HEK293 (cell line): Measurements from ENCODE around the gene SIRT1.
A peak's percentile ranks its signal among the peaks of the same experiment; 100 is the strongest.

Experiments used
- AEBP2 ChIP-seq: fragments of 450-650 bp; formaldehyde crosslinking; IDR thresholded peaks from 2 replicates; pipeline ENCODE4 v1.5.1; 2016; ENCODE audit warnings: missing biosample characterization, missing genetic modification characterization, borderline replicate concordance
- ZBTB10 ChIP-seq: fragments of 450-650 bp; formaldehyde crosslinking; IDR thresholded peaks from 2 replicates; pipeline ENCODE4 v1.5.1; 2016; ENCODE audit warnings: missing biosample characterization, missing genetic modification characterization
- ZFHX2 ChIP-seq: fragments of 450-650 bp; formaldehyde crosslinking; conservative IDR thresholded peaks from 2 replicates; pipeline ENCODE4 v1.5.1; 2016; ENCODE audit warnings: missing biosample characterization, missing genetic modification characterization
- ZFP3 ChIP-seq: fragments of 450-650 bp; formaldehyde crosslinking; IDR thresholded peaks from 2 replicates; pipeline ENCODE4 v1.5.1; 2016; ENCODE audit warnings: low read depth, missing biosample characterization, missing genetic modification characterization
- ZNF175 ChIP-seq: fragments of 450-650 bp; formaldehyde crosslinking; IDR thresholded peaks from 2 replicates; pipeline ENCODE4 v1.5.1; 2016; ENCODE audit warnings: missing biosample characterization, missing genetic modification characterization
- ZNF2 ChIP-seq: fragments of 450-650 bp; formaldehyde crosslinking; IDR thresholded peaks from 2 replicates; pipeline ENCODE4 v1.5.1; 2016; ENCODE audit warnings: missing biosample characterization, missing genetic modification characterization
- ZNF280C ChIP-seq: fragments of 450-650 bp; formaldehyde crosslinking; IDR thresholded peaks from 2 replicates; pipeline ENCODE4 v1.5.1; 2016; ENCODE audit warnings: missing biosample characterization, missing genetic modification characterization
- ZNF280D ChIP-seq: fragments of 450-650 bp; formaldehyde crosslinking; IDR thresholded peaks from 2 replicates; pipeline ENCODE4 v1.5.1; 2016; ENCODE audit warnings: missing biosample characterization, missing genetic modification characterization
- ZNF433 ChIP-seq: fragments of 450-650 bp; formaldehyde crosslinking; IDR thresholded peaks from 2 replicates; pipeline ENCODE4 v1.5.1; 2016; ENCODE audit warnings: missing biosample characterization, missing genetic modification characterization, low read depth
- ZNF48 ChIP-seq: fragments of 450-650 bp; formaldehyde crosslinking; IDR thresholded peaks from 2 replicates; pipeline ENCODE4 v1.5.1; 2016; ENCODE audit warnings: missing biosample characterization, missing genetic modification characterization
- ZNF558 ChIP-seq: fragments of 450-650 bp; formaldehyde crosslinking; IDR thresholded peaks from 2 replicates; pipeline ENCODE4 v1.5.1; 2016; ENCODE audit warnings: missing biosample characterization, missing genetic modification characterization
- ZNF610 ChIP-seq: fragments of 450-650 bp; formaldehyde crosslinking; IDR thresholded peaks from 2 replicates; pipeline ENCODE4 v1.5.1; 2016; ENCODE audit warnings: missing biosample characterization, missing genetic modification characterization, borderline replicate concordance
- ZNF621 ChIP-seq: fragments of 450-650 bp; formaldehyde crosslinking; IDR thresholded peaks from 2 replicates; pipeline ENCODE4 v1.5.1; 2017; ENCODE audit warnings: missing biosample characterization, missing genetic modification characterization
- ZNF677 ChIP-seq: fragments of 450-650 bp; IDR thresholded peaks from 2 replicates; pipeline ENCODE4 v1.5.0; 2018; ENCODE audit warnings: missing biosample characterization, mild to moderate bottlenecking, missing genetic modification characterization, moderate library complexity
- ZNF837 ChIP-seq: fragments of 450-650 bp; formaldehyde crosslinking; IDR thresholded peaks from 2 replicates; pipeline ENCODE4 v1.5.1; 2016; ENCODE audit warnings: missing biosample characterization, missing genetic modification characterization
- TF ChIP-seq, protein P1 (sequence below): fragments of 450-650 bp; formaldehyde crosslinking; IDR thresholded peaks from 2 replicates; pipeline ENCODE4 v1.5.1; 2016; ENCODE audit warnings: missing biosample characterization, missing genetic modification characterization
- TF ChIP-seq, protein P2 (sequence below): fragments of 450-650 bp; formaldehyde crosslinking; IDR thresholded peaks from 2 replicates; pipeline ENCODE4 v1.5.1; 2016; ENCODE audit warnings: missing biosample characterization, missing genetic modification characterization

Gene SIRT1

GRCh38 chr10:67884313-67884841 is at the start of gene SIRT1 (continued):
- TF ChIP-seq ZNF280D: no peak
- TF ChIP-seq, protein P1, sequence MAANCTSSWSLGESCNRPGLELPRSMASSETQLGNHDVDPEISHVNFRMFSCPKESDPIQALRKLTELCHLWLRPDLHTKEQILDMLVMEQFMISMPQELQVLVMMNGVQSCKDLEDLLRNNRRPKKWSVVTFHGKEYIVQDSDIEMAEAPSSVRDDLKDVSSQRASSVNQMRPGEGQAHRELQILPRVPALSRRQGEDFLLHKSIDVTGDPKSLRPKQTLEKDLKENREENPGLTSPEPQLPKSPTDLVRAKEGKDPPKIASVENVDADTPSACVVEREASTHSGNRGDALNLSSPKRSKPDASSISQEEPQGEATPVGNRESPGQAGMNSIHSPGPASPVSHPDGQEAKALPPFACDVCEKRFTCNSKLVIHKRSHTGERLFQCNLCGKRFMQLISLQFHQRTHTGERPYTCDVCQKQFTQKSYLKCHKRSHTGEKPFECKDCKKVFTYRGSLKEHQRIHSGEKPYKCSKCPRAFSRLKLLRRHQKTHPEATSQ (tag by site-specific recombination): peak; percentile 60; the same call in 1 of the 2 replicates
- peak; percentile 68; the same call in 1 of the 2 replicates for TF ChIP-seq ZNF2 (tag by site-specific recombination)
- TF ChIP-seq ZFHX2: peak; percentile 99
- TF ChIP-seq ZFP3 (tag by site-specific recombination): no peak
- peak; percentile 95 for TF ChIP-seq ZNF610 (tag by site-specific recombination)
- 0 out of 2 replicates have a peak, but pooled peaks have one; percentile 24 for TF ChIP-seq ZBTB10 (tag by site-specific recombination)
- TF ChIP-seq ZNF558 (tag by site-specific recombination): peak; percentile 25; the same call in 1 of the 2 replicates
- no peak for TF ChIP-seq ZNF280C (tag by site-specific recombination)
- TF ChIP-seq ZNF433: no peak
- no peak for TF ChIP-seq ZNF677 (tag by site-specific recombination)
- no peak for TF ChIP-seq AEBP2 (tag by site-specific recombination)
- TF ChIP-seq ZNF175 (tag by site-specific recombination): no peak
- no peak for TF ChIP-seq ZNF48 (tag by site-specific recombination)
- TF ChIP-seq, protein P2, sequence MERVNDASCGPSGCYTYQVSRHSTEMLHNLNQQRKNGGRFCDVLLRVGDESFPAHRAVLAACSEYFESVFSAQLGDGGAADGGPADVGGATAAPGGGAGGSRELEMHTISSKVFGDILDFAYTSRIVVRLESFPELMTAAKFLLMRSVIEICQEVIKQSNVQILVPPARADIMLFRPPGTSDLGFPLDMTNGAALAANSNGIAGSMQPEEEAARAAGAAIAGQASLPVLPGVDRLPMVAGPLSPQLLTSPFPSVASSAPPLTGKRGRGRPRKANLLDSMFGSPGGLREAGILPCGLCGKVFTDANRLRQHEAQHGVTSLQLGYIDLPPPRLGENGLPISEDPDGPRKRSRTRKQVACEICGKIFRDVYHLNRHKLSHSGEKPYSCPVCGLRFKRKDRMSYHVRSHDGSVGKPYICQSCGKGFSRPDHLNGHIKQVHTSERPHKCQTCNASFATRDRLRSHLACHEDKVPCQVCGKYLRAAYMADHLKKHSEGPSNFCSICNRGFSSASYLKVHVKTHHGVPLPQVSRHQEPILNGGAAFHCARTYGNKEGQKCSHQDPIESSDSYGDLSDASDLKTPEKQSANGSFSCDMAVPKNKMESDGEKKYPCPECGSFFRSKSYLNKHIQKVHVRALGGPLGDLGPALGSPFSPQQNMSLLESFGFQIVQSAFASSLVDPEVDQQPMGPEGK (tag by site-specific recombination): peak; percentile 100
- no peak for TF ChIP-seq ZNF837
- no peak for TF ChIP-seq ZNF621 (tag by site-specific recombination)
